Gastroesophageal sphincter (tissue), 3 donors: ENCODE measurements around the gene SLC26A9.
"Not testable (repeated sequence)": the region's sequence is repeated elsewhere in the genome, so short reads cannot be mapped to it uniquely, and the experiment has no call there.

Experiments used
- EP300 ChIP-seq: sonication (generic); formaldehyde crosslinking; IDR thresholded peaks from one replicate; pipeline ENCODE4 v1.6.1; 2017; ENCODE audit warnings: antibody characterized with exemption, mild to moderate bottlenecking
- POLR2A ChIP-seq, 2 donors: fragments of 450-650 bp; IDR thresholded peaks; one replicate each; pipeline ENCODE4 v1.6.1; 2017; ENCODE audit warnings: antibody characterized with exemption in 2 of 2, mild to moderate bottlenecking in 2 of 2, moderate library complexity in 1 of 2
- POLR2AphosphoS5 ChIP-seq: sonication (generic); formaldehyde crosslinking; IDR thresholded peaks from one replicate; pipeline ENCODE4 v1.6.1; 2017; ENCODE audit warnings: antibody characterized with exemption
- TF ChIP-seq, protein P1 (sequence below), 4 experiments: fragments of 200-600 bp in 2 of 4; fragments of 450-650 bp in 2 of 4; sonication (generic) in 1 of 4; IDR thresholded peaks; one replicate each; pipeline ENCODE4 v1.5.1; 2017 to 2019; ENCODE audit warnings: antibody characterized with exemption in 4 of 4, mild to moderate bottlenecking in 2 of 4, moderate library complexity in 2 of 4

DNA sequence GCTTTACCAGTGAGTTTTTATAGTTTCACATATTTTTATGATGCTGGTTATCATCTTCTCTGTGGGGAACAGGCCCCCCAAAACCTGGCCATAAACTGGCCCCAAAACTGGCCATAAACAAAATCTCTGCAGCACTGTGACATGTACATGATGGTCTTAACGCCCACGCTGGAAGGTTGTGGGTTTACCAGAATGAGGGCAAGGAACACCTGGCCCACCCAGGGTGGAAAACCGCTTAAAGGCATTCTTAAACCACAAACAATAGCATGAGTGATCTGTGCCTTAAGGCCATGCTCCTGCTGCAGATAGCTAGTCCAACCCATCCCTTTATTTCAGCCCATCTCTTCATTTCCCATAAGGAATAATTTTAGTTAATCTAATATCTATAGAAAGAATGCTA lies 52.6 kb downstream of the SLC26A9 start:
- TF ChIP-seq POLR2A (IDR thresholded peaks at IDR 0.05); POLR2AphosphoS5; EP300: not testable (repeated sequence)
- TF ChIP-seq, protein P1, sequence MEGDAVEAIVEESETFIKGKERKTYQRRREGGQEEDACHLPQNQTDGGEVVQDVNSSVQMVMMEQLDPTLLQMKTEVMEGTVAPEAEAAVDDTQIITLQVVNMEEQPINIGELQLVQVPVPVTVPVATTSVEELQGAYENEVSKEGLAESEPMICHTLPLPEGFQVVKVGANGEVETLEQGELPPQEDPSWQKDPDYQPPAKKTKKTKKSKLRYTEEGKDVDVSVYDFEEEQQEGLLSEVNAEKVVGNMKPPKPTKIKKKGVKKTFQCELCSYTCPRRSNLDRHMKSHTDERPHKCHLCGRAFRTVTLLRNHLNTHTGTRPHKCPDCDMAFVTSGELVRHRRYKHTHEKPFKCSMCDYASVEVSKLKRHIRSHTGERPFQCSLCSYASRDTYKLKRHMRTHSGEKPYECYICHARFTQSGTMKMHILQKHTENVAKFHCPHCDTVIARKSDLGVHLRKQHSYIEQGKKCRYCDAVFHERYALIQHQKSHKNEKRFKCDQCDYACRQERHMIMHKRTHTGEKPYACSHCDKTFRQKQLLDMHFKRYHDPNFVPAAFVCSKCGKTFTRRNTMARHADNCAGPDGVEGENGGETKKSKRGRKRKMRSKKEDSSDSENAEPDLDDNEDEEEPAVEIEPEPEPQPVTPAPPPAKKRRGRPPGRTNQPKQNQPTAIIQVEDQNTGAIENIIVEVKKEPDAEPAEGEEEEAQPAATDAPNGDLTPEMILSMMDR (IDR thresholded peaks at IDR 0.05): not testable (repeated sequence)
